Measurements from ENCODE around the gene CDH4.
A peak's percentile ranks its signal among the peaks of the same experiment; 100 is the strongest.

The CDH4 gene

DNA sequence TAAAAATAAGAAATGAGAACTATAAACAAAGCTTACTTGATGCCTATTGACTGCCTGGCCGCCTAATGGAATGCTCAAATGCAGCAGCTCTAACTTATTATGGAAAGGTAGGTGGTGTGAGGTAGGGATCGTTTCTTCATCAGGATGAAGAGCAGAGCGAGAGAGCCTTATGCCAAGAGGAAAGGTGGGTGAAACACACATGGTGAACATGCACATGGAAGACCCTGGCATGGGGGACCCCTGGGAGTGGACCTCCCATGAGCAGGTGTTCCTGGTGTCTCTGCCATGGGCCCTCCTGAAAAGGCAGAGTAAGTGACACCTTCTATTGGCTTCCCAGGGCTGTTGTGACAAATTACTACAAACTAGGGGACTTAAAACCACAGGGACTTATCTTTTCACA lies 130.1 kb downstream of the CDH4 start:
- no peak overlapping the region for H2BK15ac ChIP-seq (ENCODE audit: low read length)
- peaks cover 0 to 13% of the 10 kb centered on the region in 2 donors for H3K4me1 ChIP-seq (ENCODE audit: control insufficient read depth in 2 of 2, insufficient read depth in 1 of 2, low read depth in 1 of 2, low read length in 2 of 2)
- H3K4ac ChIP-seq (ENCODE audit: low read length) = no peak overlapping the region
- H3K79me1 ChIP-seq (ENCODE audit: low read depth, low read length) = no peaks in the 10 kb centered on the region
- no peak overlapping the region for H3K9ac ChIP-seq (ENCODE audit: low read depth, low read length, poor library complexity)
- H3K14ac ChIP-seq (ENCODE audit: low read length) = no peak overlapping the region
- no peak overlapping the region for H2BK120ac ChIP-seq (ENCODE audit: low read depth, low read length)
- H4K8ac ChIP-seq (ENCODE audit: low read depth, low read length) = no peak overlapping the region
- H3K9me3 ChIP-seq (replicated peaks in 1 of 2; ENCODE audit: control insufficient read depth in 2 of 2, insufficient read depth in 1 of 2, low read depth in 1 of 2, low read length in 2 of 2) = peaks cover 19 to 37% of the 10 kb centered on the region in 2 donors
- H3K4me2 ChIP-seq (ENCODE audit: insufficient read depth, low read length, poor library complexity, severe bottlenecking) = no peak overlapping the region
- no peak overlapping the region for H3K23ac ChIP-seq (ENCODE audit: low read depth, low read length, poor library complexity)
- H2AFZ ChIP-seq (ENCODE audit: low read length) = no peak overlapping the region
- H2BK5ac ChIP-seq (ENCODE audit: low read length) = no peak overlapping the region
- no peak overlapping the region for H3K4me3 ChIP-seq (ENCODE audit: low read length in 2 of 2)
- H3K27me3 ChIP-seq (ENCODE audit: control insufficient read depth in 3 of 3, insufficient read depth in 3 of 3, low read depth in 1 of 3, low read length in 3 of 3) = no peaks in the 10 kb centered on the region
- no peak overlapping the region for H3K18ac ChIP-seq (ENCODE audit: low read length)
- no peak for DNase-seq (ENCODE audit: low spot score)
- no peak overlapping the region for H2AK5ac ChIP-seq (ENCODE audit: low read depth, low read length)
- WGBS, 2 donors (ENCODE audit: extremely low coverage in 2 of 2, insufficient read length in 2 of 2, insufficient replicate concordance in 1 of 2) = no CpG with 5 or more reads among the region's 3 CpGs
- no peak overlapping the region for H4K91ac ChIP-seq (ENCODE audit: low read depth, low read length, poor library complexity)
- no peak overlapping the region for H3K27ac ChIP-seq (replicated peaks; ENCODE audit: low read length)
- peaks cover 0 to 2% of the 10 kb centered on the region in 2 donors for H3K36me3 ChIP-seq (replicated peaks in 1 of 2; ENCODE audit: control insufficient read depth in 2 of 2, insufficient read depth in 2 of 2, low read length in 2 of 2)
- H2BK12ac ChIP-seq (ENCODE audit: low read length) = no peak overlapping the region

DNA sequence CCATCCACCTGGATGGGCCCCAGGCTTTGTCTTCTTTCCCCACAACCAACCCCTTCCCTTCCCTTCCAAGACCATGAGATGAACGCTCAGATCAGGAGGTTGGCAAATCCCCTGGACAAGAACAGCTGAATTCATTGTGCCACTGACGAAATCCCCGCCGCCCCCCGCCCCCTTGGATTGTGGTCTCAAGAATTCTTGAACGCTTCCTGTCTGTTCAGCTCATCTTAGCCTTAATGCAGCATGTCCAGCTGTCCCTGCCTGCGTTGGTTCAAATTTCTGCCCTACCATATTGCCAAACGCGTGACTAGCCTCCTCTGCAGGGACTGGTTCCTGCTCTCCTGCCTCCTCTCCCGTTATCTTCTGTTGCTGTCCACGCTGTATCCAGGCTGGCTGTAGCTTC lies 133.2 kb downstream of the CDH4 start:
- Histone ChIP-seq H2BK15ac (ENCODE audit: low read length) (no peak overlapping the region), H2BK5ac (ENCODE audit: low read length) (no peak overlapping the region), H3K27me3 (ENCODE audit: control insufficient read depth in 3 of 3, insufficient read depth in 3 of 3, low read depth in 1 of 3, low read length in 3 of 3) (no peaks in the 10 kb centered on the region), H4K8ac (ENCODE audit: low read depth, low read length) (no peak overlapping the region), H2AK5ac (ENCODE audit: low read depth, low read length) (peak overlapping the region; percentile 24), H3K9me3 (replicated peaks in 1 of 2; ENCODE audit: control insufficient read depth in 2 of 2, insufficient read depth in 1 of 2, low read depth in 1 of 2, low read length in 2 of 2) (peaks cover 19 to 44% of the 10 kb centered on the region in 2 donors), H3K79me1 (ENCODE audit: low read depth, low read length) (no peaks in the 10 kb centered on the region), H2BK12ac (ENCODE audit: low read length) (no peak overlapping the region), H3K23ac (ENCODE audit: low read depth, low read length, poor library complexity) (no peak overlapping the region), H3K27ac (replicated peaks; ENCODE audit: low read length) (no peak overlapping the region), H2BK120ac (ENCODE audit: low read depth, low read length) (no peak overlapping the region), H3K4me2 (ENCODE audit: insufficient read depth, low read length, poor library complexity, severe bottlenecking) (no peak overlapping the region), H3K14ac (ENCODE audit: low read length) (no peak overlapping the region), H3K4me3 (ENCODE audit: low read length in 2 of 2) (no peak overlapping the region), H4K91ac (ENCODE audit: low read depth, low read length, poor library complexity) (no peak overlapping the region), H2AFZ (ENCODE audit: low read length) (no peak overlapping the region), H3K18ac (ENCODE audit: low read length) (peak overlapping the region; percentile 15), H3K4ac (ENCODE audit: low read length) (no peak overlapping the region), H3K36me3 (replicated peaks in 1 of 2; ENCODE audit: control insufficient read depth in 2 of 2, insufficient read depth in 2 of 2, low read length in 2 of 2) (peaks cover 0 to 5% of the 10 kb centered on the region in 2 donors), H3K4me1 (ENCODE audit: control insufficient read depth in 2 of 2, insufficient read depth in 1 of 2, low read depth in 1 of 2, low read length in 2 of 2) (peaks cover 0 to 5% of the 10 kb centered on the region in 2 donors), H3K9ac (ENCODE audit: low read depth, low read length, poor library complexity) (peak overlapping the region; percentile 9)
- no peak for DNase-seq (ENCODE audit: low spot score)
- WGBS, 2 donors (ENCODE audit: extremely low coverage in 2 of 2, insufficient read length in 2 of 2, insufficient replicate concordance in 1 of 2) = no CpG with 5 or more reads among the region's 11 CpGs

DNA sequence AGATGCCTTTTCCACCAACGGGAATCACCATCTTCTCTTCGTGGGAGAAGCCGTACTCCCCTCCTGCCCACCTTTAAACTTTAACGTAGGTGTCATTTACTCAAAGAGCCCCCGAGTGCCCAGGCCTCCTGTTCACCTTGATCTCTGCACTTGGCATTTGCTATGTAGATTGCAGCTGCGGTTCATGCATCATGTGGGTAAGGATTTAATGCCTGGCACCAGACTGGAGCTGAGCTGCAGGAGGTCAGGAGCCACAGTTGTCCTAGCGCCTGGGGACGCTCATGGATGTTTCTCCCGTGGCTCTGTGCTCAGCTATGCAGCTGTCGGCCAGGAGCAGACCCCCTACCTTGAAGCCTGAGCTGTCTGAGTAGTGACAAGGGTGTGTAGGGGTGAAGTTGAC lies 133.7 kb downstream of the CDH4 start:
- Histone ChIP-seq H3K79me1 (ENCODE audit: low read depth, low read length) (no peaks in the 10 kb centered on the region), H3K36me3 (replicated peaks in 1 of 2; ENCODE audit: control insufficient read depth in 2 of 2, insufficient read depth in 2 of 2, low read length in 2 of 2) (peaks cover 0 to 5% of the 10 kb centered on the region in 2 donors), H3K14ac (ENCODE audit: low read length) (no peak overlapping the region), H3K27ac (replicated peaks; ENCODE audit: low read length) (no peak overlapping the region), H2AFZ (ENCODE audit: low read length) (no peak overlapping the region), H3K4ac (ENCODE audit: low read length) (no peak overlapping the region), H3K4me2 (ENCODE audit: insufficient read depth, low read length, poor library complexity, severe bottlenecking) (no peak overlapping the region), H2AK5ac (ENCODE audit: low read depth, low read length) (peak overlapping the region; percentile 24), H3K9ac (ENCODE audit: low read depth, low read length, poor library complexity) (peak overlapping the region; percentile 9), H2BK5ac (ENCODE audit: low read length) (peak overlapping the region; percentile 11), H4K8ac (ENCODE audit: low read depth, low read length) (no peak overlapping the region), H3K23ac (ENCODE audit: low read depth, low read length, poor library complexity) (no peak overlapping the region), H2BK15ac (ENCODE audit: low read length) (peak overlapping the region; percentile 77), H3K4me1 (ENCODE audit: control insufficient read depth in 2 of 2, insufficient read depth in 1 of 2, low read depth in 1 of 2, low read length in 2 of 2) (peaks cover 0 to 5% of the 10 kb centered on the region in 2 donors), H4K91ac (ENCODE audit: low read depth, low read length, poor library complexity) (no peak overlapping the region), H3K18ac (ENCODE audit: low read length) (peak overlapping the region; percentile 1), H3K9me3 (replicated peaks in 1 of 2; ENCODE audit: control insufficient read depth in 2 of 2, insufficient read depth in 1 of 2, low read depth in 1 of 2, low read length in 2 of 2) (peaks cover 18 to 48% of the 10 kb centered on the region in 2 donors), H3K4me3 (ENCODE audit: low read length in 2 of 2) (no peak overlapping the region), H2BK120ac (ENCODE audit: low read depth, low read length) (no peak overlapping the region), H2BK12ac (ENCODE audit: low read length) (no peak overlapping the region), H3K27me3 (ENCODE audit: control insufficient read depth in 3 of 3, insufficient read depth in 3 of 3, low read depth in 1 of 3, low read length in 3 of 3) (no peaks in the 10 kb centered on the region)
- DNase-seq (ENCODE audit: low spot score) = no peak
- WGBS, 2 donors (ENCODE audit: extremely low coverage in 2 of 2, insufficient read length in 2 of 2, insufficient replicate concordance in 1 of 2) = no CpG with 5 or more reads among the region's 10 CpGs

DNA sequence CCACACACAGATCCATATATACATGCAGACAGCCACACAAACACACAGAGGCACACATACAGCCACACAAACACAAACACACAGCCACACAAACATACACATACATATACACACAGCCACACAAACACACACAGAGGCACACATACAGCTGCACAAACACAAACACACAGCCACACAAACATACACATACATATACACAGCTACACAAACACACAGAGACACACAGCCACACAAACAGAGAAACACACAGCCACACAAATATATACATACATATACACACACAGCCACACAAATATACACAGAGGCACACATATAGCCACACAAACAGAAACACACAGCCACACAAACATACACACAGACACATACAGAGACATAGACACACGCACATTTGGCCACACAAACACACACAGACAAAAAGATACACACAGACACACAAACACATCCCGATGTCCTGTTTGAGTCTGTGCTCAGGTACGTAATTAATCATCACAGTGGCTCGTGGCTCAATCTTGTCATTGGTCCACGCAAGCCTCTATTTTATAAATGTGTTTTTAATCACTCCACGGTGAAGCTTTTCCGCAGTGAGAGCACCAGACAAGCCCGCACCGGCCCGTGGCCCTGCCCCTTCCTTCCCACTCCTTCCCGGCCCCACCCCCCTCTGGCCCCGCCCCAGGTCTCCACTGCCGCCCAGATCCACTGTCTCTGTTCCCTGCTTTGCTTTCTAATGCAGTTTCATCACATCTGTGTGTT lies 135.3 kb downstream of the CDH4 start:
- H3K36me3 ChIP-seq (replicated peaks in 1 of 2; ENCODE audit: control insufficient read depth in 2 of 2, insufficient read depth in 2 of 2, low read length in 2 of 2) = peaks cover 0 to 5% of the 10 kb centered on the region in 2 donors
- no peak overlapping the region for H3K27ac ChIP-seq (replicated peaks; ENCODE audit: low read length)
- H2BK12ac ChIP-seq (ENCODE audit: low read length) = no peak overlapping the region
- no peak overlapping the region for H2BK5ac ChIP-seq (ENCODE audit: low read length)
- no peak overlapping the region for H3K4me3 ChIP-seq (ENCODE audit: low read length in 2 of 2)
- no peak overlapping the region for H3K9ac ChIP-seq (ENCODE audit: low read depth, low read length, poor library complexity)
- no peak overlapping the region for H2AFZ ChIP-seq (ENCODE audit: low read length)
- DNase-seq (ENCODE audit: low spot score) = no peak
- no peak overlapping the region for H4K8ac ChIP-seq (ENCODE audit: low read depth, low read length)
- no peak overlapping the region for H2BK120ac ChIP-seq (ENCODE audit: low read depth, low read length)
- no peak overlapping the region for H4K91ac ChIP-seq (ENCODE audit: low read depth, low read length, poor library complexity)
- no peak overlapping the region for H3K14ac ChIP-seq (ENCODE audit: low read length)
- H3K18ac ChIP-seq (ENCODE audit: low read length) = no peak overlapping the region
- no peaks in the 10 kb centered on the region for H3K79me1 ChIP-seq (ENCODE audit: low read depth, low read length)
- H3K23ac ChIP-seq (ENCODE audit: low read depth, low read length, poor library complexity) = no peak overlapping the region
- H3K4me2 ChIP-seq (ENCODE audit: insufficient read depth, low read length, poor library complexity, severe bottlenecking) = no peak overlapping the region
- no peaks in the 10 kb centered on the region for H3K27me3 ChIP-seq (ENCODE audit: control insufficient read depth in 3 of 3, insufficient read depth in 3 of 3, low read depth in 1 of 3, low read length in 3 of 3)
- no peak overlapping the region for H2AK5ac ChIP-seq (ENCODE audit: low read depth, low read length)
- no CpG with 5 or more reads among the region's 13 CpGs for WGBS, 2 donors (ENCODE audit: extremely low coverage in 2 of 2, insufficient read length in 2 of 2, insufficient replicate concordance in 1 of 2)
- H3K4me1 ChIP-seq (ENCODE audit: control insufficient read depth in 2 of 2, insufficient read depth in 1 of 2, low read depth in 1 of 2, low read length in 2 of 2) = peaks cover 11 to 15% of the 10 kb centered on the region in 2 donors
- H3K4ac ChIP-seq (ENCODE audit: low read length) = no peak overlapping the region
- H3K9me3 ChIP-seq (replicated peaks in 1 of 2; ENCODE audit: control insufficient read depth in 2 of 2, insufficient read depth in 1 of 2, low read depth in 1 of 2, low read length in 2 of 2) = peaks cover 14 to 41% of the 10 kb centered on the region in 2 donors
- H2BK15ac ChIP-seq (ENCODE audit: low read length) = no peak overlapping the region
